ENCODE measurements around the gene SKIDA1. TPM values are rescaled to one million over a fixed set of nuclear protein-coding genes. Genes with fewer than 3 reads are reported as not detected.
"Not testable (repeated sequence)": the region's sequence is repeated elsewhere in the genome, so short reads cannot be mapped to it uniquely, and the experiment has no call there.

SKIDA1 gene
- total RNA-seq, result 0.44 TPM

GRCh38 chr10:21525367-21526187, at the start of gene SKIDA1:
SKIDA1 (minus strand) TSS chr10:21525682; CDS start chr10:21517822, 7,860 bp downstream.
- ATAC-seq, result peak; percentile 86

- ATAC-seq, result not testable (repeated sequence)
Observed at GRCh38 chr10:21574514-21574913, 49.0 kb upstream of the SKIDA1 start.

GRCh38 chr10:21572578-21572977, 47.1 kb upstream of the SKIDA1 start:
- no peak for ATAC-seq

- no peak for ATAC-seq
Observed at GRCh38 chr10:21570761-21571521, 45.5 kb upstream of the SKIDA1 start.

GRCh38 chr10:21558984-21559383, 33.5 kb upstream of the SKIDA1 start:
- ATAC-seq, result not testable (repeated sequence)

GRCh38 chr10:21556527-21556926, 31.0 kb upstream of the SKIDA1 start:
- ATAC-seq, result no peak

- no peak for ATAC-seq
Observed at GRCh38 chr10:21552638-21553037, 27.2 kb upstream of the SKIDA1 start.

- ATAC-seq, result no peak
Observed at GRCh38 chr10:21547246-21547645, 21.8 kb upstream of the SKIDA1 start.

- ATAC-seq, result not testable (repeated sequence)
Observed at GRCh38 chr10:21540701-21541100, 15.2 kb upstream of the SKIDA1 start.

- ATAC-seq, result no peak
Observed at GRCh38 chr10:21536874-21537273, 11.4 kb upstream of the SKIDA1 start.

- ATAC-seq, result not testable (repeated sequence)
Observed at GRCh38 chr10:21535976-21536375, 10.5 kb upstream of the SKIDA1 start.

GRCh38 chr10:21535494-21535965, 10.0 kb upstream of the SKIDA1 start:
- no peak for ATAC-seq

- ATAC-seq, result peak; percentile 48
Observed at GRCh38 chr10:21534604-21535493, 9.4 kb upstream of the SKIDA1 start.

GRCh38 chr10:21534280-21534586, 8.8 kb upstream of the SKIDA1 start:
- ATAC-seq, result no peak

GRCh38 chr10:21533467-21534279, 8.2 kb upstream of the SKIDA1 start, which contains the start of gene MLLT10:
MLLT10 (plus strand) TSS chr10:21534232; CDS start chr10:21534645, 413 bp downstream.
- ATAC-seq, result peak; percentile 97

- no peak for ATAC-seq
Observed at GRCh38 chr10:21532694-21533466, 7.4 kb upstream of the SKIDA1 start.

- ATAC-seq, result no peak
Observed at GRCh38 chr10:21531164-21531563, 5.7 kb upstream of the SKIDA1 start.

GRCh38 chr10:21530641-21531040, 5.2 kb upstream of the SKIDA1 start:
- ATAC-seq, result no peak

- no peak for ATAC-seq
Observed at GRCh38 chr10:21530168-21530567, 4.7 kb upstream of the SKIDA1 start.

GRCh38 chr10:21529032-21529910, 3.8 kb upstream of the SKIDA1 start:
- ATAC-seq, result no peak

Measured in esophagus mucosa (tissue), 1 donor.